Uterus (tissue), 2 donors: ENCODE results near the gene ABLIM2.

ENCODE experiments used
- POLR2A ChIP-seq, 2 donors: fragments of 450-650 bp; IDR thresholded peaks; one replicate each; pipeline ENCODE4 v1.6.1; 2016; ENCODE audit warnings: antibody characterized with exemption in 2 of 2, mild to moderate bottlenecking in 1 of 2, moderate library complexity in 1 of 2
- TF ChIP-seq, protein P1 (sequence below), 4 experiments: fragments of 200-600 bp in 2 of 4; fragments of 450-650 bp in 2 of 4; sonication (generic) in 2 of 4; IDR thresholded peaks; one replicate each; pipeline ENCODE4 v1.5.1; 2016 to 2019; ENCODE audit warnings: antibody characterized with exemption in 4 of 4, mild to moderate bottlenecking in 2 of 4, moderate library complexity in 1 of 4

GRCh38 chr4:8199594-8200301, 41.1 kb upstream of the ABLIM2 start:
- no peak for TF ChIP-seq POLR2A (IDR thresholded peaks at IDR 0.05)
- TF ChIP-seq, protein P1, sequence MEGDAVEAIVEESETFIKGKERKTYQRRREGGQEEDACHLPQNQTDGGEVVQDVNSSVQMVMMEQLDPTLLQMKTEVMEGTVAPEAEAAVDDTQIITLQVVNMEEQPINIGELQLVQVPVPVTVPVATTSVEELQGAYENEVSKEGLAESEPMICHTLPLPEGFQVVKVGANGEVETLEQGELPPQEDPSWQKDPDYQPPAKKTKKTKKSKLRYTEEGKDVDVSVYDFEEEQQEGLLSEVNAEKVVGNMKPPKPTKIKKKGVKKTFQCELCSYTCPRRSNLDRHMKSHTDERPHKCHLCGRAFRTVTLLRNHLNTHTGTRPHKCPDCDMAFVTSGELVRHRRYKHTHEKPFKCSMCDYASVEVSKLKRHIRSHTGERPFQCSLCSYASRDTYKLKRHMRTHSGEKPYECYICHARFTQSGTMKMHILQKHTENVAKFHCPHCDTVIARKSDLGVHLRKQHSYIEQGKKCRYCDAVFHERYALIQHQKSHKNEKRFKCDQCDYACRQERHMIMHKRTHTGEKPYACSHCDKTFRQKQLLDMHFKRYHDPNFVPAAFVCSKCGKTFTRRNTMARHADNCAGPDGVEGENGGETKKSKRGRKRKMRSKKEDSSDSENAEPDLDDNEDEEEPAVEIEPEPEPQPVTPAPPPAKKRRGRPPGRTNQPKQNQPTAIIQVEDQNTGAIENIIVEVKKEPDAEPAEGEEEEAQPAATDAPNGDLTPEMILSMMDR (IDR thresholded peaks at IDR 0.05), result no peak
